Neural progenitor cell (in vitro differentiated cells): Measurements from ENCODE around the gene SHOC1. TPM values are rescaled to one million over a fixed set of nuclear protein-coding genes. Genes with fewer than 3 reads are reported as not detected.

ENCODE experiments used
- DNase-seq: peaks from one replicate; pipeline ENCODE4 v3.0.0-alpha.2; 2016; ENCODE audit warnings: low spot score
- H2AFZ ChIP-seq: fragments of 200-600 bp; sonication (generic); replicated peaks from 2 replicates; pipeline ENCODE4 v1.6.1; 2016; ENCODE audit warnings: antibody characterized with exemption
- H3F3A ChIP-seq: fragments of 200-600 bp; sonication (generic); 2 replicates; pipeline ENCODE4 v1.6.1; 2016; ENCODE audit warnings: antibody characterized with exemption, low read depth
- H3K27ac ChIP-seq: fragments of 200-600 bp; sonication (generic); 2 replicates; pipeline ENCODE4 v1.5.1; 2016; ENCODE audit warnings: mild to moderate bottlenecking
- H3K27me3 ChIP-seq: fragments of 200-600 bp; sonication (generic); 2 replicates; pipeline ENCODE4 v1.6.1; 2016; ENCODE audit warnings: mild to moderate bottlenecking, moderate library complexity
- H3K36me3 ChIP-seq: fragments of 200-600 bp; sonication (generic); 2 replicates; pipeline ENCODE4 v1.5.1; 2016
- H3K4me1 ChIP-seq: fragments of 200-600 bp; sonication (generic); 2 replicates; pipeline ENCODE4 v1.6.1; 2016; ENCODE audit warnings: mixed run types
- H3K4me2 ChIP-seq: fragments of 200-600 bp; sonication (generic); 2 replicates; pipeline ENCODE4 v1.6.1; 2016
- H3K4me3 ChIP-seq: fragments of 200-600 bp; sonication (generic); 2 replicates; pipeline ENCODE4 v1.5.1; 2016
- H3K79me2 ChIP-seq: fragments of 200-600 bp; sonication (generic); 2 replicates; pipeline ENCODE4 v1.6.1; 2016; ENCODE audit warnings: low read depth
- H3K9ac ChIP-seq: fragments of 200-600 bp; sonication (generic); 2 replicates; pipeline ENCODE4 v1.6.1; 2016
- H3K9me3 ChIP-seq: fragments of 200-600 bp; sonication (generic); 2 replicates; pipeline ENCODE4 v1.5.1; 2016; ENCODE audit warnings: low read depth
- H4K20me1 ChIP-seq: fragments of 200-600 bp; sonication (generic); 2 replicates; pipeline ENCODE4 v1.6.1; 2016; ENCODE audit warnings: low read depth
- H3K27ac Mint-ChIP-seq: 3 replicates; pipeline ENCODE4 v1.8.0; 2021; ENCODE audit warnings: mixed read lengths
- H3K27me3 Mint-ChIP-seq: 2 replicates; pipeline ENCODE4 v1.8.0; 2022; ENCODE audit warnings: low read depth, mild to moderate bottlenecking, inconsistent platforms, moderate library complexity, mixed read lengths; ENCODE audit not compliant: insufficient read depth
- H3K36me3 Mint-ChIP-seq: 3 replicates; pipeline ENCODE4 v1.8.0; 2021; ENCODE audit warnings: mixed read lengths
- H3K4me1 Mint-ChIP-seq: 3 replicates; pipeline ENCODE4 v1.8.0; 2021; ENCODE audit warnings: mixed read lengths
- H3K4me3 Mint-ChIP-seq: 3 replicates; pipeline ENCODE4 v1.8.0; 2021; ENCODE audit warnings: mild to moderate bottlenecking, moderate library complexity, mixed read lengths
- H3K9me3 Mint-ChIP-seq: 3 replicates; pipeline ENCODE4 v1.8.0; 2020; ENCODE audit warnings: mixed read lengths
- EZH2 ChIP-seq: fragments of 200-600 bp; sonication (generic); IDR thresholded peaks from 2 replicates; pipeline ENCODE4 v1.6.1; 2017; ENCODE audit warnings: antibody characterized with exemption, mild to moderate bottlenecking, moderate library complexity
- EZH2phosphoT487 ChIP-seq: fragments of 200-600 bp; sonication (generic); IDR thresholded peaks from 2 replicates; pipeline ENCODE4 v1.6.1; 2017; ENCODE audit warnings: antibody characterized with exemption
- total RNA-seq: library from RNA; depleted of rRNA; stranded (reverse); fragments of >200 nt; gene quantifications from 2 replicates; pipeline ENCODE4 v1.2.3, GENCODE V29; 2015; ENCODE audit warnings: low replicate concordance
- TF ChIP-seq, protein P1 (sequence below): fragments of 200-600 bp; sonication (generic); IDR thresholded peaks from 2 replicates; pipeline ENCODE4 v1.5.1; 2017; ENCODE audit warnings: antibody characterized with exemption, mild to moderate bottlenecking

Gene SHOC1
- not detected in 2 replicates for total RNA-seq

DNA sequence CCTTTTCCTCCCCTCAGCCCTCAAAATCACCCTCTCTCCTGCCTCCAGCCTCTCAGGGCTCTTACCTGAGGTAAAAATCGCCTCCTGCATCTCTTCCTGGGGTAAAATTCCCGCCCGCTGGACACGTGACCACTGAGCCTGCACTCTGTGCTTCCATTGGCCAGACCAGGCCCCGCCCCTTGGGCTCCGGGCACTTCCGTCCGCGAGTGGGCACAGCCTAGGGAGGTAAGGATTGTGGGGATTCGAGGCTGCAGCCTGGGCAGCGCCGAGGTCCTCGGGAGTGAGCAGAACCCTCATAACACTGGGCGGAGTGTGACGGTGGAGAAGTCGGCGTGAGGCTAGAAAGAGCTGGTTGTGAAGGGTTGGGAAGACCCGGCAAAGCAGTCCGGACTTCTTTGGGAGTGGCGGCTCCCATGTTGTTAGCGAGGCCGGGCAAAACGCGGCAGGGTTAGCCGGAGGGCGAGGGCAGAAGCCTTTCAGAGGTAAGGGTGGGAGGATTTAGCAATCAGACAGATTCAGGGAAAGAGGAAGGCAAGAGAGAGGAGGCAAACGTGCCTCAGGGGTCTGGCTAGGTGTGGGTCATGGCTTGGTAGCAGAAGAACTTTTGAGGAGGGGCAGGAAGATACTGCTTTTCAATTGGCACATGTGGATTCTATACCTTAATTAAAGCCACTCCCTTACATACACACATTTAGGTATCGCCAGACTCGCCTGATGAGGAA, at the start of gene SHOC1:
TSS of gene SHOC1 (minus strand) at position 103 of the 722 bp plus-strand sequence. CDS start 3,519 bp downstream, outside the sequence.
- H4K20me1 ChIP-seq: no peaks in the 10 kb centered on the region
- H3K9me3 Mint-ChIP-seq: no peaks in the 10 kb centered on the region
- no peak within 1 kb of the TSS for H3K27ac Mint-ChIP-seq
- no peaks in the 10 kb centered on the region for H3K36me3 ChIP-seq
- H3K9ac ChIP-seq: no peak within 1 kb of the TSS
- H3K27me3 ChIP-seq: no peaks in the 10 kb centered on the region
- no peaks in the 10 kb centered on the region for H3K4me1 ChIP-seq
- DNase-seq: no peak
- H3F3A ChIP-seq: no peaks in the 10 kb centered on the region
- H3K27me3 Mint-ChIP-seq: no peaks in the 10 kb centered on the region
- no peak within 1 kb of the TSS for H2AFZ ChIP-seq
- H3K36me3 Mint-ChIP-seq: no peaks in the 10 kb centered on the region
- H3K4me2 ChIP-seq: no peak within 1 kb of the TSS
- no peaks in the 10 kb centered on the region for H3K79me2 ChIP-seq
- H3K9me3 ChIP-seq: no peaks in the 10 kb centered on the region
- H3K4me3 Mint-ChIP-seq: no peak within 1 kb of the TSS
- H3K27ac ChIP-seq: no peak within 1 kb of the TSS
- H3K4me1 Mint-ChIP-seq: no peaks in the 10 kb centered on the region
- TF ChIP-seq EZH2 (no peak), EZH2phosphoT487 (no peak)
- TF ChIP-seq, protein P1, sequence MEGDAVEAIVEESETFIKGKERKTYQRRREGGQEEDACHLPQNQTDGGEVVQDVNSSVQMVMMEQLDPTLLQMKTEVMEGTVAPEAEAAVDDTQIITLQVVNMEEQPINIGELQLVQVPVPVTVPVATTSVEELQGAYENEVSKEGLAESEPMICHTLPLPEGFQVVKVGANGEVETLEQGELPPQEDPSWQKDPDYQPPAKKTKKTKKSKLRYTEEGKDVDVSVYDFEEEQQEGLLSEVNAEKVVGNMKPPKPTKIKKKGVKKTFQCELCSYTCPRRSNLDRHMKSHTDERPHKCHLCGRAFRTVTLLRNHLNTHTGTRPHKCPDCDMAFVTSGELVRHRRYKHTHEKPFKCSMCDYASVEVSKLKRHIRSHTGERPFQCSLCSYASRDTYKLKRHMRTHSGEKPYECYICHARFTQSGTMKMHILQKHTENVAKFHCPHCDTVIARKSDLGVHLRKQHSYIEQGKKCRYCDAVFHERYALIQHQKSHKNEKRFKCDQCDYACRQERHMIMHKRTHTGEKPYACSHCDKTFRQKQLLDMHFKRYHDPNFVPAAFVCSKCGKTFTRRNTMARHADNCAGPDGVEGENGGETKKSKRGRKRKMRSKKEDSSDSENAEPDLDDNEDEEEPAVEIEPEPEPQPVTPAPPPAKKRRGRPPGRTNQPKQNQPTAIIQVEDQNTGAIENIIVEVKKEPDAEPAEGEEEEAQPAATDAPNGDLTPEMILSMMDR: no peak
- no peak within 1 kb of the TSS for H3K4me3 ChIP-seq

DNA sequence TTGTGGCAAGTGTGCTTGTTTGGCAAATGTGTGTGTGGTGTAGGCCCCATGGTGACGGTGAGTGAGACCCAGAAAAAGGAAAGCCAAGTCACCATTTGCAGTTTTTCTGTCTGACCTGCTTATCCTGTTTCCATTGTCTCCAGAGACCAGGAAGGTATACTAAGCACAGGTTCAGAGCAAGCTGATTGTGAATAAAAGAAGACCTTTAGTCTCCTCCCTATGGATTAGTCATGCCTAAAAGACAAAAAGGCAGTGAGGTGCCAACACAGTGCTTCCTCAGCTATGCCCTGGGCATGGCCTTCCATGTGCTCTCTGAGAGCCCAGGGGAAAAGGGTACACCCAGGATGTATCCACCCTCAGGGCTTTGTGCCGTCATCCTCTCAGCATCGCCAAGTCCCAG, 49.2 kb upstream of the SHOC1 start:
- H4K20me1 ChIP-seq: no peaks in the 10 kb centered on the region
- TF ChIP-seq EZH2: no peak
- no peak for TF ChIP-seq EZH2phosphoT487
- TF ChIP-seq, protein P1: no peak
- Mint-ChIP-seq H3K9me3 (no peaks in the 10 kb centered on the region), H3K4me3 (no peak overlapping the region), H3K4me1 (no peaks in the 10 kb centered on the region), H3K27ac (no peak overlapping the region), H3K27me3 (no peaks in the 10 kb centered on the region), H3K36me3 (no peaks in the 10 kb centered on the region)
- H3F3A ChIP-seq: no peaks in the 10 kb centered on the region
- H3K36me3 ChIP-seq: no peaks in the 10 kb centered on the region
- no peaks in the 10 kb centered on the region for H3K27me3 ChIP-seq
- H3K4me3 ChIP-seq: no peak overlapping the region
- no peak overlapping the region for H3K9ac ChIP-seq
- no peak overlapping the region for H3K27ac ChIP-seq
- no peaks in the 10 kb centered on the region for H3K9me3 ChIP-seq
- no peak overlapping the region for H2AFZ ChIP-seq
- no peak for DNase-seq
- H3K4me2 ChIP-seq: no peak overlapping the region
- H3K4me1 ChIP-seq: no peaks in the 10 kb centered on the region
- no peaks in the 10 kb centered on the region for H3K79me2 ChIP-seq

DNA sequence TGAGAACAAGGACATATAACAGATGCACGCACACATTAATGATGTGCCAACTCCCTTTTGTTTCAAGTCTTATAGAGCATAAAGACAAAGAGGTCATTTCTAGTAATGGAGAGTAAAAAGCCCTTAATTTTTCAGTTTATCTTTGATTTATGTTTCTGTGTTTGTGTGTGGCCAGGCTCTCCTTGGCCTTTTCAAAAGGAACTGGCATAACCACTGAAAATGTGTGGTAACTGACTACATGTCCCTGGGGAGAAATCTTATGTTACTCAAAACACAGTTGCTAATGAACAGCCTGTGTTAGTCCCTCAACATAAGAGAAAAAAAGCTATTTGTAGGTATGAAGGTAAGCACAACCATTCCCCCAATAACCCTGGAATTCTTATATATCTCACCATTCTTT, 47.6 kb upstream of the SHOC1 start:
- Mint-ChIP-seq H3K4me3 (no peak overlapping the region), H3K36me3 (no peaks in the 10 kb centered on the region), H3K27me3 (no peaks in the 10 kb centered on the region), H3K27ac (no peak overlapping the region), H3K9me3 (no peaks in the 10 kb centered on the region), H3K4me1 (no peaks in the 10 kb centered on the region)
- H3K9me3 ChIP-seq: no peaks in the 10 kb centered on the region
- no peak overlapping the region for H3K9ac ChIP-seq
- no peak overlapping the region for H2AFZ ChIP-seq
- H3K27ac ChIP-seq: no peak overlapping the region
- H3K4me2 ChIP-seq: no peak overlapping the region
- no peaks in the 10 kb centered on the region for H3K4me1 ChIP-seq
- no peak for TF ChIP-seq EZH2phosphoT487
- TF ChIP-seq EZH2: no peak
- TF ChIP-seq, protein P1: no peak
- no peak overlapping the region for H3K4me3 ChIP-seq
- H3F3A ChIP-seq: no peaks in the 10 kb centered on the region
- no peaks in the 10 kb centered on the region for H3K36me3 ChIP-seq
- no peak for DNase-seq
- no peaks in the 10 kb centered on the region for H3K27me3 ChIP-seq
- H3K79me2 ChIP-seq: no peaks in the 10 kb centered on the region
- no peaks in the 10 kb centered on the region for H4K20me1 ChIP-seq
